MM.1S (cell line): ENCODE data around the gene TBC1D8.

Experiments used
- DNase-seq: peaks from one replicate; pipeline ENCODE4 v3.0.0-alpha.2; 2015
- H2AFZ ChIP-seq: fragments of 300-600 bp; sonication (generic); 2 replicates; pipeline ENCODE4 v1.6.0; 2016; ENCODE audit warnings: antibody characterized with exemption, low read length
- H3F3A ChIP-seq: fragments of 300-600 bp; sonication (generic); 2 replicates; pipeline ENCODE4 v1.6.1; 2016; ENCODE audit warnings: mild to moderate bottlenecking, antibody characterized with exemption, low read length, moderate library complexity, mixed read lengths; ENCODE audit not compliant: insufficient read depth
- H3K27ac ChIP-seq: fragments of 300-600 bp; sonication (generic); 2 replicates; pipeline ENCODE4 v1.5.1; 2016; ENCODE audit warnings: mild to moderate bottlenecking, low read length
- H3K27me3 ChIP-seq: fragments of 300-600 bp; sonication (generic); replicated peaks from 2 replicates; pipeline ENCODE4 v1.6.0; 2016; ENCODE audit warnings: low read length; ENCODE audit not compliant: insufficient read depth
- H3K36me3 ChIP-seq: fragments of 300-600 bp; sonication (generic); replicated peaks from 2 replicates; pipeline ENCODE4 v1.6.1; 2016; ENCODE audit warnings: mild to moderate bottlenecking, low read length, mixed read lengths; ENCODE audit not compliant: insufficient read depth
- H3K4me1 ChIP-seq: fragments of 300-600 bp; sonication (generic); 2 replicates; pipeline ENCODE4 v1.6.1; 2016; ENCODE audit warnings: low read length, mixed read lengths
- H3K4me2 ChIP-seq: fragments of 300-600 bp; sonication (generic); 2 replicates; pipeline ENCODE4 v1.6.0; 2016; ENCODE audit warnings: low read depth, low read length
- H3K4me3 ChIP-seq: fragments of 300-600 bp; sonication (generic); 2 replicates; pipeline ENCODE4 v1.5.1; 2016; ENCODE audit warnings: low read length, mixed read lengths
- H3K79me2 ChIP-seq: fragments of 300-600 bp; sonication (generic); 2 replicates; pipeline ENCODE4 v1.6.1; 2016; ENCODE audit warnings: mixed run types, low read length, mixed read lengths
- H3K9ac ChIP-seq: fragments of 300-600 bp; sonication (generic); 2 replicates; pipeline ENCODE4 v1.6.1; 2016; ENCODE audit warnings: low read length, mixed read lengths
- H3K9me2 ChIP-seq: fragments of 300-600 bp; sonication (generic); replicated peaks from 2 replicates; pipeline ENCODE4 v1.6.1; 2016; ENCODE audit warnings: mild to moderate bottlenecking, low read length, mixed read lengths; ENCODE audit not compliant: insufficient read depth
- H3K9me3 ChIP-seq: fragments of 300-600 bp; sonication (generic); replicated peaks from 2 replicates; pipeline ENCODE4 v1.6.1; 2016; ENCODE audit warnings: mild to moderate bottlenecking, low read length, mixed read lengths; ENCODE audit not compliant: insufficient read depth
- H4K20me1 ChIP-seq: fragments of 300-600 bp; sonication (generic); 2 replicates; pipeline ENCODE4 v1.6.1; 2016; ENCODE audit warnings: mild to moderate bottlenecking, low read length, moderate library complexity, mixed read lengths; ENCODE audit not compliant: insufficient read depth
- CTCF ChIP-seq: fragments of 300-600 bp; sonication (generic); IDR thresholded peaks from 2 replicates; pipeline ENCODE4 v1.5.1; 2016; ENCODE audit warnings: antibody characterized with exemption, low read length, mixed read lengths
- EZH2 ChIP-seq: fragments of 300-600 bp; sonication (generic); optimal IDR thresholded peaks from 2 replicates; pipeline ENCODE3; 2017; ENCODE audit warnings: low read depth, mild to moderate bottlenecking, antibody characterized with exemption, low read length, mixed read lengths
- EZH2phosphoT487 ChIP-seq: fragments of 300-600 bp; sonication (generic); IDR thresholded peaks from 2 replicates; pipeline ENCODE4 v1.6.1; 2018; ENCODE audit warnings: antibody characterized with exemption, low read length

Gene TBC1D8

DNA sequence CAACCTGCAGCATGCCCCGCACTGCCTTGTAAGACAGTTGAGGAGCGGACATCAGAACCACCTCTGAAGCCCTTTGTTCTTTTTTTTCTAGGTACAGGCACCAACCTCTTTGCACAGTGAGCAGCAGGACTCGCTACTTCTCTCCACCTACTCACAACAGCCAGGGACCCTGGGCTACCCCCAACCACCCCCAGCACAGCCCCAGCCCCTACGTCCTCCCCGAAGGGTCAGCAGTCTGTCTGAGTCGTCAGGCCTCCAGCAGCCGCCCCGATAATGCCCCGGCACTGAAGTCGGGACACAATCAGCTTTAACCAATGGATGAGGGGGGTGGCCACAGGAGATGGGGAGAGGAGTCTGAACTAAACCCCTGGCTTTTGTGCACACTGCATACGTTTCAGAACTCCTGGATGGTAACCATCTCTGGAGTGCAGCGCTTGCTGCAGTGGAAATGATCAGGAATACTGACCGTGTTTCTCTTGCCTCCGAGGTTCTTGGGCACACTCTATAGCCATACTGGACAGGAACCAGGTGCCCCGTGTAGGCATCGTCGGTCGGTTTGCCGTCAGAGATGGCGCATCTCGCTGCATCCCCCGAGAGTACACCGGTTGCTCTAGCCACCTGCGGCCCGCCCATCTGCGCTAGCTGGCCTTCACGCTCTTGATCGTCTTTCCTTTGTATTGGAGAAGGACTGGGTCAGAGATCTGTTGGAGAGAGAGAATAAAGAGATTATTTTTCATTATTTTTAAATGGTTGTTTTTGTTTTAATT, 155.7 kb downstream of the TBC1D8 start:
- TF ChIP-seq CTCF (no peak), EZH2 (no peak), EZH2phosphoT487 (no peak)
- Histone ChIP-seq H3K9ac (no peak overlapping the region), H3F3A (no peaks in the 10 kb centered on the region), H3K27ac (no peak overlapping the region), H4K20me1 (no peaks in the 10 kb centered on the region), H3K9me3 (no peaks in the 10 kb centered on the region), H3K36me3 (no peaks in the 10 kb centered on the region), H3K4me2 (no peak overlapping the region), H3K9me2 (no peaks in the 10 kb centered on the region), H3K79me2 (no peaks in the 10 kb centered on the region), H3K4me1 (no peaks in the 10 kb centered on the region), H2AFZ (no peak overlapping the region), H3K4me3 (no peak overlapping the region), H3K27me3 (no peaks in the 10 kb centered on the region)
- no peak for DNase-seq

DNA sequence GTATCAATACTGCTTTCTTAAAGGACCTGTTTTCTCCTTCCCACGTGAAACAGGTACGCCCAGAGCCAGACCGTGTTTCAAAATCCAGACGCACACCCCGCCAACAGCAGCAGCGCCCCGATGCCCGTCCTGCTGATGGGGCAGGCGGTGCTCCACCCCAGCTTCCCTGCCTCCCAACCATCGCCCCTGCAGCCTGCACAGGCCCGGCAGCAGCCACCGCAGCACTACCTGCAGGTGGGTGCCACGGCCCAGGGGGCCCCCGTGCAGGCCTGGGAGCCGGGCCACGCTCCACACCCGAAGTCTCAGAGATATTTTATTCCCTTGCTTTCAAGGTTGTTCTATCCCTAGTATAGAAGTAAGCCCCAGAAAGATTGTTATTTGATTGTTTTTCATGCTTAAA, 157.9 kb downstream of the TBC1D8 start:
- Histone ChIP-seq H3K9me2 (no peaks in the 10 kb centered on the region), H3K27ac (no peak overlapping the region), H3F3A (no peaks in the 10 kb centered on the region), H2AFZ (no peak overlapping the region), H3K4me1 (no peaks in the 10 kb centered on the region), H3K4me2 (no peak overlapping the region), H3K36me3 (no peaks in the 10 kb centered on the region), H3K79me2 (no peaks in the 10 kb centered on the region), H3K4me3 (no peak overlapping the region), H3K9ac (no peak overlapping the region), H3K9me3 (no peaks in the 10 kb centered on the region), H3K27me3 (no peaks in the 10 kb centered on the region), H4K20me1 (no peaks in the 10 kb centered on the region)
- TF ChIP-seq CTCF, result no peak
- TF ChIP-seq EZH2phosphoT487, result no peak
- no peak for TF ChIP-seq EZH2
- no peak for DNase-seq

- no peak overlapping the region for H3K4me2 ChIP-seq
- H3K27ac ChIP-seq, result no peak overlapping the region
- H3K36me3 ChIP-seq, result no peaks in the 10 kb centered on the region
- no peak overlapping the region for H3K9ac ChIP-seq
- no peak for TF ChIP-seq EZH2
- no peak for TF ChIP-seq EZH2phosphoT487
- no peak for TF ChIP-seq CTCF
- no peaks in the 10 kb centered on the region for H3K9me2 ChIP-seq
- H3K4me3 ChIP-seq, result no peak overlapping the region
- no peaks in the 10 kb centered on the region for H3K27me3 ChIP-seq
- H2AFZ ChIP-seq, result no peak overlapping the region
- H3K9me3 ChIP-seq, result no peaks in the 10 kb centered on the region
- H3K79me2 ChIP-seq, result no peaks in the 10 kb centered on the region
- H4K20me1 ChIP-seq, result no peaks in the 10 kb centered on the region
- H3K4me1 ChIP-seq, result no peaks in the 10 kb centered on the region
- DNase-seq, result no peak
- no peaks in the 10 kb centered on the region for H3F3A ChIP-seq
Observed at GRCh38 chr2:100992262-100992661, 158.9 kb downstream of the TBC1D8 start.
